PC-3 (cell line): ENCODE results near the gene BEND5. TPM values are rescaled to one million over a fixed set of nuclear protein-coding genes. Genes with fewer than 3 reads are reported as not detected.

Experiments used
- ATAC-seq: fragments of 200-7000 bp; cut with Tn5 transposase; 2 replicates; pipeline ENCODE4 v1.9.1; 2020; ENCODE audit warnings: mild to moderate bottlenecking, moderate library complexity
- BruUV-seq: library from RNA; stranded (reverse); fragments of 400-500 nt; replicated peaks from 2 replicates; lab custom pipeline; 2021; lab: Mats Ljungman, UMichigan
- CTCF ChIA-PET: fragments of 300-600 bp; sonication (Branson Sonifier 250); formaldehyde crosslinking; loops from one replicate; lab custom pipeline; 2022; ENCODE audit warnings: antibody characterized with exemption; lab: Charles Lee
- POLR2A ChIA-PET: fragments of 300-600 bp; sonication (Branson Sonifier 250); formaldehyde crosslinking; loops from one replicate; lab custom pipeline; 2022; ENCODE audit warnings: antibody characterized with exemption; ENCODE audit not compliant: unreplicated experiment; lab: Charles Lee
- DNase-seq: peaks from one replicate; pipeline ENCODE4 v3.0.0-alpha.2; 2015
- H2AFZ ChIP-seq: fragments of 300-600 bp; sonication (generic); 2 replicates; pipeline ENCODE4 v1.6.0; 2016; ENCODE audit warnings: antibody characterized with exemption, low read length
- H3F3A ChIP-seq: fragments of 300-600 bp; sonication (generic); one replicate; pipeline ENCODE4 v1.6.0; 2017; ENCODE audit warnings: antibody characterized with exemption, low read length, control low read depth, mild to moderate bottlenecking; ENCODE audit not compliant: unreplicated experiment
- H3K27ac ChIP-seq: fragments of 300-600 bp; sonication (generic); 2 replicates; pipeline ENCODE4 v1.5.1; 2016; ENCODE audit warnings: mild to moderate bottlenecking, low read length
- H3K27me3 ChIP-seq: fragments of 300-600 bp; sonication (generic); 2 replicates; pipeline ENCODE4 v1.6.1; 2016; ENCODE audit warnings: low read length, mixed read lengths
- H3K36me3 ChIP-seq: fragments of 300-600 bp; sonication (generic); 2 replicates; pipeline ENCODE4 v1.6.1; 2016; ENCODE audit warnings: low read depth, mixed run types, low read length, mixed read lengths
- H3K4me1 ChIP-seq: fragments of 300-600 bp; sonication (generic); 2 replicates; pipeline ENCODE4 v1.5.1; 2016; ENCODE audit warnings: low read length; ENCODE audit not compliant: insufficient read depth
- H3K4me2 ChIP-seq: fragments of 300-600 bp; sonication (generic); 2 replicates; pipeline ENCODE4 v1.6.0; 2016; ENCODE audit warnings: low read length
- H3K4me3 ChIP-seq: fragments of 300-600 bp; sonication (generic); 2 replicates; pipeline ENCODE4 v1.5.1; 2016; ENCODE audit warnings: mild to moderate bottlenecking, low read length, mixed read lengths
- H3K79me2 ChIP-seq: fragments of 300-600 bp; sonication (generic); 2 replicates; pipeline ENCODE4 v1.6.1; 2017; ENCODE audit warnings: low read length, mixed read lengths
- H3K9ac ChIP-seq: fragments of 300-600 bp; sonication (generic); 2 replicates; pipeline ENCODE4 v1.6.0; 2016; ENCODE audit warnings: mild to moderate bottlenecking, low read length
- H3K9me2 ChIP-seq: fragments of 300-600 bp; sonication (generic); replicated peaks from 2 replicates; pipeline ENCODE4 v1.6.1; 2016; ENCODE audit warnings: mixed run types, low read length, mixed read lengths
- H3K9me3 ChIP-seq: fragments of 300-600 bp; sonication (generic); 2 replicates; pipeline ENCODE4 v1.6.1; 2016; ENCODE audit warnings: low read length, mixed read lengths
- H4K20me1 ChIP-seq: fragments of 300-600 bp; sonication (generic); 2 replicates; pipeline ENCODE4 v1.6.1; 2016; ENCODE audit warnings: low read length, mixed read lengths
- EZH2 ChIP-seq: fragments of 300-600 bp; sonication (generic); IDR thresholded peaks from one replicate; pipeline ENCODE4 v1.6.1; 2017; ENCODE audit warnings: antibody characterized with exemption, mild to moderate bottlenecking, low read length; ENCODE audit not compliant: unreplicated experiment
- EZH2phosphoT487 ChIP-seq: fragments of 300-600 bp; sonication (generic); IDR thresholded peaks from 2 replicates; pipeline ENCODE4 v1.6.1; 2018; ENCODE audit warnings: mild to moderate bottlenecking, antibody characterized with exemption, low read length, borderline replicate concordance
- intact Hi-C: fragments of 100-400 bp; cut with micrococcal nuclease; formaldehyde crosslinking; loops from 2 replicates; pipeline ENCODE4 v1.9.0; 2023
- total RNA-seq: library from RNA; depleted of rRNA; stranded (reverse); fragments of >200 nt; gene quantifications from 2 replicates; pipeline ENCODE4 v1.2.3, GENCODE V29; 2014
- TF ChIP-seq, protein P1 (sequence below): fragments of 300-600 bp; sonication (generic); conservative IDR thresholded peaks from 2 replicates; pipeline ENCODE4 v1.5.1; 2017; ENCODE audit warnings: antibody characterized with exemption, low read depth, mild to moderate bottlenecking, low read length

The BEND5 gene
- total RNA-seq, 1 experiment from 2014 or later, result 3.1 TPM

DNA sequence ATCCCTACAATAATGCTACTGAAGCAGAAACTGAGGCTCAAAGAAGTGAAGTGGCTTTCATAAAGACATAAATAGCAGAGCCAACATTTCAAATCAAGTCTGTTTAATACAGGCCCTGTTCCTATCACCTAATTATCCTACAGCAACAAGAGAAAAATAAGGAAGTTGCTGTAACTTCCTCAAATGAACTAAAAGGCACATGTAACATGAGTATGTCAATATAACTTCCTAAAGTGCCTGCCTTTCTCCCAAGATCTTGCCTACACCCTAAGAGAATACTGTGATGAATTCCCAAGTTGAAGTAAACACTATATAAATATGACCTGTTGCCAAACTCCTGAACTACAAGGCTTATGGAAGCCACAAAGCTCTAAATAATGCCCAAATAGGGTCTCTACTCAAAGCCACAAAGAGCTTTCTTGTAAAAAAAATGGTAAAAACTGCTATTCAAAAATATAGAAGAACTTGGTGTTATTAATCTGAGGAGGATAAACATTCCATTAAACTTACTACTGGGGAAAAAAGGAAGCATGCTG, 8.6 kb downstream of the BEND5 start:
- TF ChIP-seq EZH2phosphoT487, result no peak
- TF ChIP-seq EZH2, result no peak
- TF ChIP-seq, protein P1, sequence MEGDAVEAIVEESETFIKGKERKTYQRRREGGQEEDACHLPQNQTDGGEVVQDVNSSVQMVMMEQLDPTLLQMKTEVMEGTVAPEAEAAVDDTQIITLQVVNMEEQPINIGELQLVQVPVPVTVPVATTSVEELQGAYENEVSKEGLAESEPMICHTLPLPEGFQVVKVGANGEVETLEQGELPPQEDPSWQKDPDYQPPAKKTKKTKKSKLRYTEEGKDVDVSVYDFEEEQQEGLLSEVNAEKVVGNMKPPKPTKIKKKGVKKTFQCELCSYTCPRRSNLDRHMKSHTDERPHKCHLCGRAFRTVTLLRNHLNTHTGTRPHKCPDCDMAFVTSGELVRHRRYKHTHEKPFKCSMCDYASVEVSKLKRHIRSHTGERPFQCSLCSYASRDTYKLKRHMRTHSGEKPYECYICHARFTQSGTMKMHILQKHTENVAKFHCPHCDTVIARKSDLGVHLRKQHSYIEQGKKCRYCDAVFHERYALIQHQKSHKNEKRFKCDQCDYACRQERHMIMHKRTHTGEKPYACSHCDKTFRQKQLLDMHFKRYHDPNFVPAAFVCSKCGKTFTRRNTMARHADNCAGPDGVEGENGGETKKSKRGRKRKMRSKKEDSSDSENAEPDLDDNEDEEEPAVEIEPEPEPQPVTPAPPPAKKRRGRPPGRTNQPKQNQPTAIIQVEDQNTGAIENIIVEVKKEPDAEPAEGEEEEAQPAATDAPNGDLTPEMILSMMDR, result no peak
- no peak for ATAC-seq
- intact Hi-C loops, result no loop called here
- H3K79me2 ChIP-seq, result no peaks in the 10 kb centered on the region
- H3K9me2 ChIP-seq, result no peaks in the 10 kb centered on the region
- no peak for DNase-seq
- H3K27ac ChIP-seq, result no peak overlapping the region
- H4K20me1 ChIP-seq, result no peaks in the 10 kb centered on the region
- H3K4me1 ChIP-seq, result no peaks in the 10 kb centered on the region
- no peaks in the 10 kb centered on the region for H3K36me3 ChIP-seq
- H3K9me3 ChIP-seq, result no peaks in the 10 kb centered on the region
- no peak overlapping the region for H3K4me3 ChIP-seq
- CTCF ChIA-PET, result no interaction called here
- H2AFZ ChIP-seq, result no peak overlapping the region
- no peaks in the 10 kb centered on the region for H3K27me3 ChIP-seq
- no TSS peak for BruUV-seq
- POLR2A ChIA-PET, result no interaction called here
- H3K9ac ChIP-seq, result no peak overlapping the region
- H3F3A ChIP-seq, result no peaks in the 10 kb centered on the region
- H3K4me2 ChIP-seq, result no peak overlapping the region

DNA sequence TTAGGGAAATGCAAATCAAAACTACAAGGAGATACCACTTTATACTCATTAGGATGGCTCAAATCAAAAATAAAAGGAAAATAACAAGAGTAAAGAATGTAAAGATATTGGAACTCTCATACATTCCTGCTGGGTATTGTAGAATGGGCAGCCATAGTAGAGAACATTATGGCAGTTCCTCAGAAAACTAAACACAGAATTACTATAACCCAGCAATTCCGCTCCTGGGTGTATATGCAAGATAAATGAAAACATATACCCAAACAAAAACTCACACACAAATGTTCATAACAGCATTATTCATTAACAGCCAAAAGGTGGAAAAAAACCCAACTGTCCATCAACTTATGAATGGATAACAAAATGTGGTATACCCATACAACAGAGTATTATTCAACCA, 11.4 kb downstream of the BEND5 start:
- POLR2A ChIA-PET, result no interaction called here
- Histone ChIP-seq H2AFZ (no peak overlapping the region), H3K4me3 (no peak overlapping the region), H3K9me3 (no peaks in the 10 kb centered on the region), H3K9ac (no peak overlapping the region), H3K4me2 (no peak overlapping the region), H3K9me2 (no peaks in the 10 kb centered on the region), H3K36me3 (no peaks in the 10 kb centered on the region), H3K27me3 (no peaks in the 10 kb centered on the region), H4K20me1 (no peaks in the 10 kb centered on the region), H3F3A (no peaks in the 10 kb centered on the region), H3K27ac (no peak overlapping the region), H3K79me2 (no peaks in the 10 kb centered on the region), H3K4me1 (peaks cover 13% of the 10 kb centered on the region)
- CTCF ChIA-PET, result no interaction called here
- ATAC-seq, result no peak
- TF ChIP-seq EZH2phosphoT487 (no peak), EZH2 (no peak)
- TF ChIP-seq, protein P1, result no peak
- intact Hi-C loops, result no loop called here
- DNase-seq, result no peak
- no TSS peak for BruUV-seq

DNA sequence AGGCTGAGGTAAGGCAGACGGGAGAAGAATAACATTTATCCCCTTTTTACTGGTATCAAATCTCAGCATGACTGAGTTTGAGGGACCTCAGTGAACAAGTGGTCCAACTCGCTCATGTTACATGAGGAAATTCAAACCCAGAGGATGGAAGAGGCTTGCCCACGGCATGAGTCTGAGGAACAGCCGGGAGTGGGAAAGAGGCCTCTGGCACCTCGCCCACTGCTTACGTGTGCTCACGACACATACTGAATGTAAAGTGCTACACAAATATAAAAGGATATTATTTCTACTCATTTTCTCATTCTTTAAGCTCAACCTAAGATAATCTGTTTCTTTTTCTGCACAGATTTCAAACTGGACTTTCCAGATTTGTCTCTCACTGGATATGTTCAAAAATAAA, 14.7 kb downstream of the BEND5 start:
- H3K27me3 ChIP-seq, result no peaks in the 10 kb centered on the region
- ChIA-PET POLR2A (no interaction called here), CTCF (interaction anchor here (1.0 kb wide), 1 partner anchor 98 kb away, joined by 3 read pairs; no protein-coding TSS in a partner anchor)
- no peak overlapping the region for H3K9ac ChIP-seq
- no peaks in the 10 kb centered on the region for H3K9me2 ChIP-seq
- H3F3A ChIP-seq, result no peaks in the 10 kb centered on the region
- TF ChIP-seq EZH2 (no peak), EZH2phosphoT487 (no peak)
- TF ChIP-seq, protein P1, result no peak
- no peaks in the 10 kb centered on the region for H4K20me1 ChIP-seq
- H3K27ac ChIP-seq, result no peak overlapping the region
- ATAC-seq (no peak), DNase-seq (no peak)
- H2AFZ ChIP-seq, result no peak overlapping the region
- intact Hi-C loops, result no loop called here
- no peak overlapping the region for H3K4me3 ChIP-seq
- H3K4me2 ChIP-seq, result no peak overlapping the region
- no peaks in the 10 kb centered on the region for H3K79me2 ChIP-seq
- BruUV-seq, result no TSS peak
- peaks cover 13% of the 10 kb centered on the region for H3K4me1 ChIP-seq
- H3K9me3 ChIP-seq, result no peaks in the 10 kb centered on the region
- no peaks in the 10 kb centered on the region for H3K36me3 ChIP-seq
